RKO (cell line): ENCODE data around the gene GOLGA8S.
"Not testable (repeated sequence)": the region's sequence is repeated elsewhere in the genome, so short reads cannot be mapped to it uniquely, and the experiment has no call there.

Source experiments
- DNase-seq: peaks from one replicate; pipeline ENCODE4 v3.0.0-alpha.2; 2016; ENCODE audit warnings: low spot score

GOLGA8S gene

GRCh38 chr15:23399207-23399606, 44.7 kb downstream of the GOLGA8S start:
- not testable (repeated sequence) for DNase-seq

- DNase-seq: no peak
These were observed 47.1 kb downstream of the GOLGA8S start for GRCh38 chr15:23401627-23402026.

GRCh38 chr15:23402140-23402539, 47.6 kb downstream of the GOLGA8S start:
- no peak for DNase-seq

GRCh38 chr15:23402544-23402943, 48.0 kb downstream of the GOLGA8S start:
- DNase-seq: no peak

GRCh38 chr15:23403550-23403949, 49.0 kb downstream of the GOLGA8S start:
- DNase-seq: no peak

GRCh38 chr15:23411841-23412240, 57.3 kb downstream of the GOLGA8S start:
- DNase-seq: no peak

- DNase-seq: not testable (repeated sequence)
These were observed 58.5 kb downstream of the GOLGA8S start for GRCh38 chr15:23412881-23413600.
